Renal pelvis (tissue), 12 donors: ENCODE measurements around the gene GYG2. TPM values are rescaled to one million over a fixed set of nuclear protein-coding genes. Genes with fewer than 3 reads are reported as not detected.
"Not testable (repeated sequence)": the region's sequence is repeated elsewhere in the genome, so short reads cannot be mapped to it uniquely, and the experiment has no call there.

Experiments used
- DNase-seq: peaks from one replicate; pipeline ENCODE4 v3.0.0-alpha.2; 2013
- long read RNA-seq, 16 experiments: transcript quantifications; one replicate each; lab custom pipeline, GENCODE V29; 2026
- polyA plus RNA-seq, 3 donors: library from polyadenylated mRNA; unstranded; fragments of 120-200 nt; gene quantifications; one replicate each; pipeline ENCODE4 v1.2.1, GENCODE V29; 2013; ENCODE audit not compliant: insufficient read length in 3 of 3

Gene GYG2
- 10 to 100 TPM; 16.4 to 21.5 (median 17.6) TPM for polyA plus RNA-seq
- long read RNA-seq, donor 1, partial matches to known transcripts, result 0 of 1 reads
- long read RNA-seq, donor 1, other reads (novel, unspliced or antisense), result 0 of 1 reads
- long read RNA-seq, donor 2, partial matches to known transcripts, result 0 of 3 reads
- long read RNA-seq, donor 2, other reads (novel, unspliced or antisense), result 0 of 3 reads
- long read RNA-seq, donor 3, partial matches to known transcripts, result 0 of 1 reads
- long read RNA-seq, donor 3, other reads (novel, unspliced or antisense), result 0 of 1 reads
- long read RNA-seq, donor 4, partial matches to known transcripts, result 0 of 1 reads
- long read RNA-seq, donor 4, other reads (novel, unspliced or antisense), result 0 of 1 reads
- long read RNA-seq, donor 5, partial matches to known transcripts, result 0 of 1 reads
- long read RNA-seq, donor 5, other reads (novel, unspliced or antisense), result 0 of 1 reads
- long read RNA-seq, donor 6, partial matches to known transcripts, result 0 of 1 reads
- long read RNA-seq, donor 6, other reads (novel, unspliced or antisense), result 0 of 1 reads
- long read RNA-seq, donor 7, partial matches to known transcripts, result 5 of 5 reads
- long read RNA-seq, donor 7, other reads (novel, unspliced or antisense), result 0 of 5 reads
- long read RNA-seq, donor 8, result 0 reads
- long read RNA-seq, donor 9, partial matches to known transcripts, result 0 of 2 reads
- long read RNA-seq, donor 9, other reads (novel, unspliced or antisense), result 0 of 2 reads
- long read RNA-seq, donor 10, partial matches to known transcripts, result 0 of 2 reads
- long read RNA-seq, donor 10, other reads (novel, unspliced or antisense), result 0 of 2 reads
- long read RNA-seq, donor 11, partial matches to known transcripts, result 0 of 1 reads
- long read RNA-seq, donor 11, other reads (novel, unspliced or antisense), result 0 of 1 reads
- long read RNA-seq, donor 12, partial matches to known transcripts, result 0 of 3 reads
- long read RNA-seq, donor 12, other reads (novel, unspliced or antisense), result 0 of 3 reads
- long read RNA-seq, donor 13, result 0 reads
- long read RNA-seq, donor 14, partial matches to known transcripts, result 56 of 76 reads
- long read RNA-seq, donor 14, other reads (novel, unspliced or antisense), result 18 of 76 reads
- long read RNA-seq, donor 15, partial matches to known transcripts, result 0 of 2 reads
- long read RNA-seq, donor 15, other reads (novel, unspliced or antisense), result 0 of 2 reads
- long read RNA-seq, donor 16, result 0 reads

GRCh38 chrX:2828344-2828958 is at the start of gene GYG2:
Gene GYG2, plus strand, starts transcription at chrX:2828930. Its CDS starts 1,259 bp downstream, at chrX:2830189.
- DNase-seq, result peak; percentile 38

- not testable (repeated sequence) for DNase-seq
These were observed 48.1 kb upstream of the GYG2 start for GRCh38 chrX:2780472-2781225.

GRCh38 chrX:2781226-2781571 is 47.5 kb upstream of the GYG2 start:
- DNase-seq, result no peak

GRCh38 chrX:2781698-2782097 is 47.0 kb upstream of the GYG2 start:
- DNase-seq, result no peak

- no peak for DNase-seq
These were observed 46.6 kb upstream of the GYG2 start for GRCh38 chrX:2782171-2782570.

- no peak for DNase-seq
These were observed 46.0 kb upstream of the GYG2 start for GRCh38 chrX:2782778-2783177.

- DNase-seq, result no peak
These were observed 44.7 kb upstream of the GYG2 start for GRCh38 chrX:2784026-2784425.

- no peak for DNase-seq
These were observed 43.2 kb upstream of the GYG2 start for GRCh38 chrX:2785538-2785937.

- no peak for DNase-seq
These were observed 39.8 kb upstream of the GYG2 start for GRCh38 chrX:2788980-2789379.

- no peak for DNase-seq
These were observed 39.2 kb upstream of the GYG2 start for GRCh38 chrX:2789569-2789968.

- DNase-seq, result no peak
These were observed 35.0 kb upstream of the GYG2 start for GRCh38 chrX:2793752-2794151.

- DNase-seq, result no peak
These were observed 34.4 kb upstream of the GYG2 start for GRCh38 chrX:2794336-2794735.

GRCh38 chrX:2796808-2797207 is 31.9 kb upstream of the GYG2 start:
- not testable (repeated sequence) for DNase-seq

- DNase-seq, result no peak
These were observed 29.4 kb upstream of the GYG2 start for GRCh38 chrX:2799369-2799768.

GRCh38 chrX:2799980-2800379 is 28.8 kb upstream of the GYG2 start:
- DNase-seq, result not testable (repeated sequence)

GRCh38 chrX:2801223-2801622 is 27.5 kb upstream of the GYG2 start:
- no peak for DNase-seq

GRCh38 chrX:2802376-2803090 is 26.2 kb upstream of the GYG2 start:
- not testable (repeated sequence) for DNase-seq

- not testable (repeated sequence) for DNase-seq
These were observed 25.2 kb upstream of the GYG2 start for GRCh38 chrX:2803486-2803885.

- not testable (repeated sequence) for DNase-seq
These were observed 24.5 kb upstream of the GYG2 start for GRCh38 chrX:2804106-2804843.

GRCh38 chrX:2804858-2805257 is 23.9 kb upstream of the GYG2 start:
- DNase-seq, result not testable (repeated sequence)
